ENCODE data around the gene PDE11A.

Gene PDE11A

GRCh38 chr2:177638507-177638906 is 434.1 kb downstream of the PDE11A start:
- H3K79me2 ChIP-seq (ENCODE audit: insufficient read depth, low read length) = no peaks in the 10 kb centered on the region
- no peaks in the 10 kb centered on the region for H4K20me1 ChIP-seq (ENCODE audit: low read depth, low read length)
- H3K9me3 ChIP-seq (ENCODE audit: insufficient read depth, low read length) = no peaks in the 10 kb centered on the region
- H3K9ac ChIP-seq (ENCODE audit: low read length) = no peak overlapping the region
- TF ChIP-seq EZH2phosphoT487 (conservative IDR thresholded peaks at IDR 0.05; ENCODE audit: low read length) = no peak
- no peak for TF ChIP-seq CTCF (IDR thresholded peaks at IDR 0.05; ENCODE audit: insufficient read depth, low read length, poor library complexity, severe bottlenecking)
- H2AFZ ChIP-seq (ENCODE audit: low read depth, low read length, severe bottlenecking) = no peak overlapping the region
- no peak overlapping the region for H3K4me2 ChIP-seq (ENCODE audit: low read depth, low read length, poor library complexity, severe bottlenecking)
- H3F3A ChIP-seq (ENCODE audit: insufficient read depth) = no peaks in the 10 kb centered on the region
- no peaks in the 10 kb centered on the region for H3K27me3 ChIP-seq (ENCODE audit: low read length)
- H3K27ac ChIP-seq (ENCODE audit: low read depth, low read length) = no peak overlapping the region
- no peaks in the 10 kb centered on the region for H3K36me3 ChIP-seq (ENCODE audit: low read length)
- H3K9me2 ChIP-seq (replicated peaks; ENCODE audit: insufficient read depth, low read length) = no peaks in the 10 kb centered on the region
- no peak overlapping the region for H3K4me3 ChIP-seq (ENCODE audit: insufficient read depth, low read length, poor library complexity, severe bottlenecking)

DNA sequence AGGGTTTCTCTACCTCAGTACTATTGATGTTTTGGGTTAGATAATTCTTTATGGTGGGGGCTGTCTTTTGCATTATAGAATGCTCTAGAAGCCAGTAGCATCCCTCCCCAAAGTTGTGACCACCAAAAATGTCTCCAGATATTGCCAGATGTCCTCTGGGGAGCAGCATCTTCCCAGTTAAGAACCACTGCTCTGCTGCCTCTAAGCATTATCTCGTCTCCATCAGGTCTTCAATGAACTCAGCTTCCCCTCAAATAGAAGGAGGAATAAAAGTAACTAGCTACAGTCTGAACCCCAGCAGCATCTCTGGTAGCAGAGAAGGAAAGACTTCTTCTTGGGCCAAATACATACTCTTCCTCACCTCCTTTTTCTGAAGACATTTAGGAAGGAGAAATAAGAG is 435.9 kb downstream of the PDE11A start:
- no peak overlapping the region for H2AFZ ChIP-seq (ENCODE audit: low read depth, low read length, severe bottlenecking)
- no peaks in the 10 kb centered on the region for H3K9me3 ChIP-seq (ENCODE audit: insufficient read depth, low read length)
- no peak for TF ChIP-seq CTCF (IDR thresholded peaks at IDR 0.05; ENCODE audit: insufficient read depth, low read length, poor library complexity, severe bottlenecking)
- TF ChIP-seq EZH2phosphoT487 (conservative IDR thresholded peaks at IDR 0.05; ENCODE audit: low read length) = no peak
- no peaks in the 10 kb centered on the region for H3K9me2 ChIP-seq (replicated peaks; ENCODE audit: insufficient read depth, low read length)
- no peaks in the 10 kb centered on the region for H4K20me1 ChIP-seq (ENCODE audit: low read depth, low read length)
- no peak overlapping the region for H3K9ac ChIP-seq (ENCODE audit: low read length)
- no peaks in the 10 kb centered on the region for H3K79me2 ChIP-seq (ENCODE audit: insufficient read depth, low read length)
- H3F3A ChIP-seq (ENCODE audit: insufficient read depth) = no peaks in the 10 kb centered on the region
- H3K27ac ChIP-seq (ENCODE audit: low read depth, low read length) = no peak overlapping the region
- H3K27me3 ChIP-seq (ENCODE audit: low read length) = no peaks in the 10 kb centered on the region
- no peaks in the 10 kb centered on the region for H3K36me3 ChIP-seq (ENCODE audit: low read length)
- H3K4me3 ChIP-seq (ENCODE audit: insufficient read depth, low read length, poor library complexity, severe bottlenecking) = no peak overlapping the region
- no peak overlapping the region for H3K4me2 ChIP-seq (ENCODE audit: low read depth, low read length, poor library complexity, severe bottlenecking)

DNA sequence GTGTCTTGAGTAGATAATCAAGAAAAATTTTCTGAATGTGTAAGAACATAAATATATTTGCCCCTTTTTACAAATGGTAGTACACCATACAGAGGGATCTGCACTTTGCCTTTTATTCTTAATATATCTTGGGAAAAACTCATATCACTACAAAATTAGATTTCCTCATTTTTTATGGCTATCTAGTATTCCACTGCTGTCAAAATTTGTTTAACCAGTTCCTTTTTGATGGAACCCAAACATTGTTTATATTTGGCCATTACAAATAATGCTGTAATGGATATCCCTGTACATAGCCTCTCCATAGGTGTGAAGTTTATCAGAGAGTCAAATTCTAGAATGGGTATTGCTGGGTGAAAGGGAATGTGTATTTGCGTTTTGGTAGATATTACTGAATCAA is 436.9 kb downstream of the PDE11A start:
- Histone ChIP-seq H2AFZ (ENCODE audit: low read depth, low read length, severe bottlenecking) (no peak overlapping the region), H3K27ac (ENCODE audit: low read depth, low read length) (no peak overlapping the region), H3K36me3 (ENCODE audit: low read length) (no peaks in the 10 kb centered on the region), H3K27me3 (ENCODE audit: low read length) (no peaks in the 10 kb centered on the region), H3F3A (ENCODE audit: insufficient read depth) (no peaks in the 10 kb centered on the region), H3K4me2 (ENCODE audit: low read depth, low read length, poor library complexity, severe bottlenecking) (no peak overlapping the region), H4K20me1 (ENCODE audit: low read depth, low read length) (no peaks in the 10 kb centered on the region), H3K9me2 (replicated peaks; ENCODE audit: insufficient read depth, low read length) (no peaks in the 10 kb centered on the region), H3K4me3 (ENCODE audit: insufficient read depth, low read length, poor library complexity, severe bottlenecking) (no peak overlapping the region), H3K9me3 (ENCODE audit: insufficient read depth, low read length) (no peaks in the 10 kb centered on the region), H3K79me2 (ENCODE audit: insufficient read depth, low read length) (no peaks in the 10 kb centered on the region), H3K9ac (ENCODE audit: low read length) (no peak overlapping the region)
- TF ChIP-seq EZH2phosphoT487 (conservative IDR thresholded peaks at IDR 0.05; ENCODE audit: low read length) (no peak), CTCF (IDR thresholded peaks at IDR 0.05; ENCODE audit: insufficient read depth, low read length, poor library complexity, severe bottlenecking) (no peak)

DNA sequence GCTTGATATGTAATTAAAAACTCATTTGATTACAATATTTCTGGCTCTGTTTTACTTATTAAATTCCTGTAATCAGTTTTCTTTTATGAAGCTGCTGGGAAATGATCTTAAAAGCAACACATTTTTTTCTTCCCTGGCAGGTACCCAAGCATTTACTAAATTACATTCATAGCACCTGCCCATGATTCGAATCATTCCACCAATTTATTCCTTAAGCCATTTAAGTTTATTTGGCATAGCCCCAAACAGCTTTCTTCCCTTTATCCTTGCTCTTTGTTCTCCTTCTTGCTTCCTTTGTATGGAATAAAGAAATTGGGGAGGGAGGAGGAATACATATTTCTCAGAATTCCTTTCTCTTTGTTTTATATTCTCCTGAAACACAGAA is 438.7 kb downstream of the PDE11A start:
- no peaks in the 10 kb centered on the region for H3F3A ChIP-seq (ENCODE audit: insufficient read depth)
- H3K9me3 ChIP-seq (ENCODE audit: insufficient read depth, low read length) = no peaks in the 10 kb centered on the region
- no peak overlapping the region for H3K4me3 ChIP-seq (ENCODE audit: insufficient read depth, low read length, poor library complexity, severe bottlenecking)
- no peak overlapping the region for H3K4me2 ChIP-seq (ENCODE audit: low read depth, low read length, poor library complexity, severe bottlenecking)
- H4K20me1 ChIP-seq (ENCODE audit: low read depth, low read length) = no peaks in the 10 kb centered on the region
- H3K27me3 ChIP-seq (ENCODE audit: low read length) = no peaks in the 10 kb centered on the region
- no peak overlapping the region for H2AFZ ChIP-seq (ENCODE audit: low read depth, low read length, severe bottlenecking)
- H3K9ac ChIP-seq (ENCODE audit: low read length) = no peak overlapping the region
- H3K27ac ChIP-seq (ENCODE audit: low read depth, low read length) = no peak overlapping the region
- TF ChIP-seq EZH2phosphoT487 (conservative IDR thresholded peaks at IDR 0.05; ENCODE audit: low read length) (no peak), CTCF (IDR thresholded peaks at IDR 0.05; ENCODE audit: insufficient read depth, low read length, poor library complexity, severe bottlenecking) (no peak)
- H3K36me3 ChIP-seq (ENCODE audit: low read length) = no peaks in the 10 kb centered on the region
- no peaks in the 10 kb centered on the region for H3K9me2 ChIP-seq (replicated peaks; ENCODE audit: insufficient read depth, low read length)
- no peaks in the 10 kb centered on the region for H3K79me2 ChIP-seq (ENCODE audit: insufficient read depth, low read length)

All from SU-DHL-6 (cell line).